ENCODE measurements around the gene PPP2R5C. TPM values are rescaled to one million over a fixed set of nuclear protein-coding genes. Genes with fewer than 3 reads are reported as not detected.
A peak's percentile ranks its signal among the peaks of the same experiment; 100 is the strongest.

The PPP2R5C gene
- total RNA-seq, 1 donor from 2014 or later = 227 TPM

GRCh38 chr14:101909371-101910096 lies 148.0 kb downstream of the PPP2R5C start:
- Mint-ChIP-seq H3K27ac (no peak overlapping the region), H3K4me3 (no peak overlapping the region), H3K27me3 (no peaks in the 10 kb centered on the region), H3K9me3 (no peaks in the 10 kb centered on the region), H3K4me1 (no peaks in the 10 kb centered on the region), H3K36me3 (ENCODE audit: low read depth) (peaks cover 88% of the 10 kb centered on the region)
- no peak for DNase-seq
- intact Hi-C loops (cut with micrococcal nuclease) = loop anchor here (5.0 kb wide), 1 partner anchor 202 kb away; no protein-coding TSS in a partner anchor
- no peak for TF ChIP-seq CTCF (IDR thresholded peaks at IDR 0.05)
- no peak for ATAC-seq (ENCODE audit: low read depth)
- ChIA-PET POLR2A (interaction anchor here (0.7 kb wide), 1 partner anchor 81 kb away, joined by 3 read pairs; no protein-coding TSS in a partner anchor), CTCF (interaction anchor here (1.5 kb wide), 1 partner anchor 139 kb away, joined by 6 read pairs; no protein-coding TSS in a partner anchor)

- ATAC-seq (ENCODE audit: low read depth) (no peak), DNase-seq (no peak)
- Mint-ChIP-seq H3K27me3 (no peaks in the 10 kb centered on the region), H3K36me3 (ENCODE audit: low read depth) (peaks cover 87% of the 10 kb centered on the region), H3K27ac (no peak overlapping the region), H3K4me1 (peaks cover 6% of the 10 kb centered on the region), H3K4me3 (no peak overlapping the region), H3K9me3 (no peaks in the 10 kb centered on the region)
- intact Hi-C loops (cut with micrococcal nuclease) = no loop called here
- ChIA-PET CTCF (no interaction called here), POLR2A (no interaction called here)
- TF ChIP-seq CTCF (IDR thresholded peaks at IDR 0.05) = no peak
These were observed 151.3 kb downstream of the PPP2R5C start for GRCh38 chr14:101912841-101913240.

- Mint-ChIP-seq H3K27ac (no peak overlapping the region), H3K27me3 (no peaks in the 10 kb centered on the region), H3K9me3 (no peaks in the 10 kb centered on the region), H3K36me3 (ENCODE audit: low read depth) (peaks cover 84% of the 10 kb centered on the region), H3K4me1 (peaks cover 6% of the 10 kb centered on the region), H3K4me3 (no peak overlapping the region)
- intact Hi-C loops (cut with micrococcal nuclease) = no loop called here
- POLR2A ChIA-PET = interaction anchor here (0.8 kb wide), 1 partner anchor 19 kb away, joined by 3 read pairs; no protein-coding TSS in a partner anchor
- ATAC-seq (ENCODE audit: low read depth) = no peak
- CTCF ChIA-PET = no interaction called here
- no peak for TF ChIP-seq CTCF (IDR thresholded peaks at IDR 0.05)
- DNase-seq = no peak
These were observed 152.6 kb downstream of the PPP2R5C start for GRCh38 chr14:101914083-101914482.

GRCh38 chr14:101915871-101916815 lies 154.6 kb downstream of the PPP2R5C start:
- H3K36me3 Mint-ChIP-seq (ENCODE audit: low read depth) = peaks cover 83% of the 10 kb centered on the region
- CTCF ChIA-PET = no interaction called here
- no peak for DNase-seq
- POLR2A ChIA-PET = no interaction called here
- H3K9me3 Mint-ChIP-seq = no peaks in the 10 kb centered on the region
- intact Hi-C loops (cut with micrococcal nuclease) = no loop called here
- no peak for TF ChIP-seq CTCF (IDR thresholded peaks at IDR 0.05)
- ATAC-seq (ENCODE audit: low read depth) = no peak
- no peak overlapping the region for H3K4me3 Mint-ChIP-seq
- peak overlapping the region; percentile 24 for H3K27ac Mint-ChIP-seq
- peaks cover 6% of the 10 kb centered on the region for H3K4me1 Mint-ChIP-seq
- H3K27me3 Mint-ChIP-seq = no peaks in the 10 kb centered on the region

Data from activated B cell treated with CpG ODN at 0.5 μM for 24 hours (primary cell).